H7 (cell line): ENCODE measurements around the gene CCR9. TPM values are rescaled to one million over a fixed set of nuclear protein-coding genes. Genes with fewer than 3 reads are reported as not detected.
A peak's percentile ranks its signal among the peaks of the same experiment; 100 is the strongest.
"Not testable (repeated sequence)": the region's sequence is repeated elsewhere in the genome, so short reads cannot be mapped to it uniquely, and the experiment has no call there.

ENCODE experiments used
- DNase-seq: peaks from one replicate; pipeline ENCODE4 v3.0.0; 2012
- H3K27me3 ChIP-seq: 2 replicates; pipeline ENCODE4 v1.6.0; 2011; ENCODE audit warnings: mild to moderate bottlenecking, low read length; ENCODE audit not compliant: control insufficient read depth, insufficient read depth
- H3K36me3 ChIP-seq: replicated peaks from 2 replicates; pipeline ENCODE4 v1.5.1; 2011; ENCODE audit warnings: low read length; ENCODE audit not compliant: control insufficient read depth, insufficient read depth
- H3K4me3 ChIP-seq: 2 replicates; pipeline ENCODE4 v1.5.1; 2011; ENCODE audit warnings: low read depth, mild to moderate bottlenecking, control low read depth, low read length, moderate library complexity; ENCODE audit not compliant: insufficient read depth
- total RNA-seq: library from RNA; depleted of rRNA; stranded (reverse); fragments of >200 nt; shearing (Covaris generic); gene quantifications from 2 replicates; pipeline ENCODE4 v1.2.3, GENCODE V29; 2014; rRNA removed

Gene CCR9
- total RNA-seq, result not detected in 2 replicates

- Histone ChIP-seq H3K4me3 (no peak within 1 kb of the TSS), H3K36me3 (no peaks in the 10 kb centered on the region), H3K27me3 (peaks cover 3% of the 10 kb centered on the region; the same call in 1 of the 2 replicates)
- no peak for DNase-seq
These were observed at the start of gene CCR9 for GRCh38 chr3:45885979-45886705. Gene CCR9, plus strand, starts transcription at chr3:45886543. Its CDS starts 8,391 bp downstream, at chr3:45894934.

- no peak for DNase-seq
- H3K27me3 ChIP-seq, result peaks cover 2% of the 10 kb centered on the region; the same call in 1 of the 2 replicates
- no peak overlapping the region for H3K4me3 ChIP-seq
- no peaks in the 10 kb centered on the region for H3K36me3 ChIP-seq
These were observed 47.9 kb upstream of the CCR9 start for GRCh38 chr3:45838466-45838865.

- DNase-seq, result no peak
- H3K27me3 ChIP-seq, result peaks cover 6% of the 10 kb centered on the region; the same call in 1 of the 2 replicates
- H3K4me3 ChIP-seq, result peak overlapping the region; percentile 65
- no peaks in the 10 kb centered on the region for H3K36me3 ChIP-seq
These were observed 45.0 kb upstream of the CCR9 start for GRCh38 chr3:45841420-45841756.

- DNase-seq, result peak; percentile 90
- H3K4me3 ChIP-seq, result peak within 1 kb of the TSS; percentile 65
- peaks cover 9% of the 10 kb centered on the region; the same call in 1 of the 2 replicates for H3K27me3 ChIP-seq
- H3K36me3 ChIP-seq, result no peaks in the 10 kb centered on the region
These were observed 44.4 kb upstream of the CCR9 start, which contains the start of gene LZTFL1 for GRCh38 chr3:45841757-45842491. Gene LZTFL1, minus strand, starts transcription at chr3:45842119. Its CDS starts 128 bp downstream, at chr3:45841991.

- Histone ChIP-seq H3K4me3 (no peak overlapping the region), H3K36me3 (no peaks in the 10 kb centered on the region), H3K27me3 (peaks cover 17% of the 10 kb centered on the region)
- DNase-seq, result no peak
These were observed 43.3 kb upstream of the CCR9 start for GRCh38 chr3:45842851-45843625.

- Histone ChIP-seq H3K4me3 (no peak overlapping the region), H3K27me3 (peaks cover 24% of the 10 kb centered on the region), H3K36me3 (no peaks in the 10 kb centered on the region)
- no peak for DNase-seq
These were observed 41.7 kb upstream of the CCR9 start for GRCh38 chr3:45844616-45845015.

- H3K4me3 ChIP-seq, result no peak overlapping the region
- no peak for DNase-seq
- H3K36me3 ChIP-seq, result no peaks in the 10 kb centered on the region
- peaks cover 28% of the 10 kb centered on the region for H3K27me3 ChIP-seq
These were observed 38.0 kb upstream of the CCR9 start for GRCh38 chr3:45848392-45848791.

GRCh38 chr3:45852828-45853227, 33.5 kb upstream of the CCR9 start:
- Histone ChIP-seq H3K27me3 (peaks cover 13% of the 10 kb centered on the region), H3K4me3 (no peak overlapping the region), H3K36me3 (no peaks in the 10 kb centered on the region)
- DNase-seq, result no peak

GRCh38 chr3:45856323-45856722, 30.0 kb upstream of the CCR9 start:
- not testable (repeated sequence) for H3K27me3 ChIP-seq, H3K36me3 ChIP-seq, DNase-seq, H3K4me3 ChIP-seq

- not testable (repeated sequence) for H3K36me3 ChIP-seq, H3K4me3 ChIP-seq, DNase-seq, H3K27me3 ChIP-seq
These were observed 29.3 kb upstream of the CCR9 start for GRCh38 chr3:45857024-45857423.

GRCh38 chr3:45858809-45859543, 27.4 kb upstream of the CCR9 start:
- H3K36me3 ChIP-seq, result no peaks in the 10 kb centered on the region
- no peaks in the 10 kb centered on the region for H3K27me3 ChIP-seq
- DNase-seq, result no peak
- no peak overlapping the region for H3K4me3 ChIP-seq

- no peaks in the 10 kb centered on the region for H3K27me3 ChIP-seq
These were observed 25.9 kb upstream of the CCR9 start for GRCh38 chr3:45860481-45860880.

GRCh38 chr3:45861043-45861719, 25.2 kb upstream of the CCR9 start:
- no peaks in the 10 kb centered on the region for H3K27me3 ChIP-seq
- DNase-seq, result no peak
- H3K36me3 ChIP-seq, result no peaks in the 10 kb centered on the region
- H3K4me3 ChIP-seq, result no peak overlapping the region

More at GRCh38 chr3:45860481-45860880, 25.9 kb upstream of the CCR9 start:
- no peak for DNase-seq
- Histone ChIP-seq H3K4me3 (no peak overlapping the region), H3K36me3 (no peaks in the 10 kb centered on the region)
